H1 (cell line): ENCODE measurements around the gene KCNT1. TPM values are rescaled to one million over a fixed set of nuclear protein-coding genes. Genes with fewer than 3 reads are reported as not detected.

Experiments
- CEBPB ChIP-seq: IDR thresholded peaks from 2 replicates; pipeline ENCODE4 v1.6.1; 2012; ENCODE audit warnings: low read depth, low read length
- HDAC2 ChIP-seq, 2 experiments: fragments of 300-600 bp in 1 of 2; sonication (generic) in 1 of 2; IDR thresholded peaks; 2 replicates each; pipeline ENCODE4 v1.6.1; 2011 to 2012; ENCODE audit warnings: low read depth in 2 of 2, low read length in 2 of 2, mild to moderate bottlenecking in 2 of 2, moderate library complexity in 2 of 2, borderline replicate concordance in 1 of 2, inconsistent platforms in 1 of 2
- MAFK ChIP-seq: IDR thresholded peaks from 2 replicates; pipeline ENCODE4 v1.6.1; 2012; ENCODE audit warnings: low read depth, mild to moderate bottlenecking, improper control_type of control experiment, low read length
- SP2 ChIP-seq: IDR thresholded peaks from 2 replicates; pipeline ENCODE4 v1.6.1; 2012; ENCODE audit warnings: mild to moderate bottlenecking, low read length, inconsistent platforms
- polyA plus RNA-seq, 7 experiments: library from polyadenylated mRNA; depleted of rRNA in 3 of 7; stranded (reverse) in 5 of 7; unstranded in 2 of 7; fragments of >200 nt in 5 of 7; fragments of 200-250 nt in 2 of 7; gene quantifications; 1 replicate in 5 of 7; 2 replicates in 1 of 7; 4 replicates in 1 of 7; pipeline versions ENCODE4 v1.2.1 to v1.2.3, GENCODE V29; 2011 to 2013; ENCODE audit warnings: missing spikeins in 2 of 7, mixed read lengths in 2 of 7
- total RNA-seq: library from RNA; stranded (reverse); fragmentation: NEBNext Ultra II Directional; extraction: Animal tissue kit (Norgen Biotek cat#: 25700); gene quantifications from 2 replicates; pipeline ENCODE4 v1.2.1, GENCODE V29; 2021
- TF ChIP-seq, protein P1 (sequence below): IDR thresholded peaks from 2 replicates; pipeline ENCODE4 v1.6.1; 2012; ENCODE audit warnings: low read length, inconsistent platforms

The KCNT1 gene
- total and polyA plus RNA-seq, 2 of the 8 experiments (the other 6 are each of a cell fraction or from before 2014, with no cell fraction given) = 0.13 to 0.20 TPM

DNA sequence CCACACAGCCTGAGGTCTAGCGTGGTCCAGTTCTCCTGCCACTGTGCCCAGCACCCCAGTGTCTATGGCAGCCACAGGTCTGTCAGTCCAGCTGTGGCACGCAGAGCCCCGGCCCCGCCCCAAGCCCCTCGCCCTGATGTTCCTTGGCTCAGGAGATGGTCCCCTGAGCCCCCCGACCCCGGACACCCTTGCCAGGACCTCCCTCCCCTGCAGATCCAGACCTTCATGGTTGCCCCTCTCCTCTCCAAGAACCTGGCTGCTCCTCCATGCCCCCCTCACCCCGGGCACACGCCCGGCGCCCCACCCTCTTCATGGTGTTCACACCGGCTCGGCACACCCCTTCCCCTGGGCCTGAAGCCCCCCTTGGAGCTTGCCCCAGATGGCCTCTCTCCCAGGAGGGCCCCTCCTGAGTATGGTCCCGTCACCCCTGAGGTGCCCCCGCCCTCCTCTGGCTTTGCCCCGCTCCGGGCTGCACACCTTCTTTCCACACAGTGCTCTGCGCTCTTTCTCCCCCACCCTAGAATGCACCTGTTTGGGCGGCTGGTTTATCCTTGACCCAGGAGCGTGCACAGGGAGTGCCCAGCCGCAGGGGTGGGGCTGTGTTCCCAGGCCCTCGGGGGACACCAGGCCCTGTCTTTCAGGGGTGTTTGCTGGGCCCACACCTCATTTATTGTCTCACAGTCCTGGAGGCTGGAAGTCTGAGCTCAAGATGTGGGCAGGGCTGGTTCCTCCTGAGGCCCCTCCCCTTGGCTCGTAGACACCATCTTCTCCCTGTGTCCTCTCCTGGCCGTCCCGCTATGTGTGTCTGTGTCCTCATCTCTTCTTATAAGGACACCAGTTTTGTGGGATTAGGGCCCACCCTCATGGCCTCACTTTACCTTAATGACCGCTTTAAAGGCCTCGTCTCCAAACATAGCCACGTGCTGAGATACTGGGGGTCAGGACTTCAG is 37.6 kb downstream of the KCNT1 start (continued):
- TF ChIP-seq, protein P1, sequence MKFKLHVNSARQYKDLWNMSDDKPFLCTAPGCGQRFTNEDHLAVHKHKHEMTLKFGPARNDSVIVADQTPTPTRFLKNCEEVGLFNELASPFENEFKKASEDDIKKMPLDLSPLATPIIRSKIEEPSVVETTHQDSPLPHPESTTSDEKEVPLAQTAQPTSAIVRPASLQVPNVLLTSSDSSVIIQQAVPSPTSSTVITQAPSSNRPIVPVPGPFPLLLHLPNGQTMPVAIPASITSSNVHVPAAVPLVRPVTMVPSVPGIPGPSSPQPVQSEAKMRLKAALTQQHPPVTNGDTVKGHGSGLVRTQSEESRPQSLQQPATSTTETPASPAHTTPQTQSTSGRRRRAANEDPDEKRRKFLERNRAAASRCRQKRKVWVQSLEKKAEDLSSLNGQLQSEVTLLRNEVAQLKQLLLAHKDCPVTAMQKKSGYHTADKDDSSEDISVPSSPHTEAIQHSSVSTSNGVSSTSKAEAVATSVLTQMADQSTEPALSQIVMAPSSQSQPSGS = no peak
- TF ChIP-seq HDAC2 (IDR thresholded peaks at IDR 0.05; ENCODE audit: borderline replicate concordance in 1 of 2, low read depth in 2 of 2, low read length in 2 of 2) (no peak), SP2 (no peak), MAFK (no peak), CEBPB (no peak)
